Measurements from ENCODE around the gene CTCFL.

GRCh38 chr20:57558614-57559288 lies 33.8 kb upstream of the CTCFL start:
- TF ChIP-seq CTCF (CRISPR knock-in tag; IDR thresholded peaks at IDR 0.05) = no peak
- TF ChIP-seq TEAD2 (CRISPR knock-in tag; IDR thresholded peaks at IDR 0.05) = no peak
- TF ChIP-seq ZKSCAN1 (IDR thresholded peaks at IDR 0.05; ENCODE audit: low read length) = no peak
- no peak; the same call in 1 of the 2 replicates for TF ChIP-seq ZNF335 (CRISPR knock-in tag; IDR thresholded peaks at IDR 0.05)
- TF ChIP-seq RAD21 (CRISPR knock-in tag; IDR thresholded peaks at IDR 0.05) = no peak
